ENCODE data around the gene RIN3.

The RIN3 gene

DNA sequence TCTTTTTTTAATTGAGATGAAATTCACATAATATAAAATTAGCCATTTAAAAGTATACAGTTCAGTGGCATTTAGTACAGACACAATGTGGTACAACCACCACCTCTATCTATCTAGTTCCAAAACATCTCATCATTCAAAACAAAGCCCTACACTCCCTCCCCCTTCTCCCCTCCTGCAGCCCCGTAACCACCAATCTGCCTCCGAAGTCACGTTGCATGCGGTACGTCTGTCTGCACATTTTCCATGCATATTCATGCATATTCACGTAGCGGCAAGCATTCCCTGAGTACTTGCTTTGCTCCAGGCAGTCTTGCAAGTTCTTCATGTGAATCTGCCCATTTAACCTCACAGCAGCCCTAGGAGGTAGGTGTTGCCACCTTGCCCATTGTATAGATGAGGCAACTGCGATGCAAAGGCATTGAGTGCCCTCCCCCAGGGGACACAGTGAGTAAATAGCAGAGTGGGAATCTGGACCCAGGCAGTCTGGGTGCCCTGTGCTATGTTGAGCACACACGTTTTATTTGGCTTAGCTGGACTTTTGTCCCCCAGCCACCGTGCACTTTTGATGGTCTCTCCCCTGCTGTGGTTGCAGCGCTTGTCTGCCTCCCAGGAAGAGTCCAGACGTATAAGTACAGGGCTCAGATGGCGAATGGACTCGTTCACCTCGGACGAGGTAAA lies 43.4 kb downstream of the RIN3 start:
- no peak for DNase-seq

DNA sequence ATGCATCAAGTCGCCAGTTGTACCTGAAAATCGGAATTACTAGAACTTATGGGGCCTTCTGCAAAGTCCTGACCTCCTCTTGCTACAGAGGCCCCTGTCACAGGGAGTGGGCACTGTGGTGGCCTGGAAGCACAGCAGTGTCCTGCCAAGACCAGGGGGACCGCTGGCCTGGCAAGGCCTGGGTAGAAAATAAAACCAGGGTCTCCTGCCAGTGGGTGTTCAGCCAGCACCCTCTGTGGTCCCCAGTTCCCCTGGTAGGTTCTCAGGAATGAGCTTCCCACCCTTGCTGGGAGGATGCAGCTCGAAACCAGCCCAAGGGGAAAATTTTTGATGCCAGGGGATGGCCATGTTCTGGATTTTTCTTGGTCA lies 43.9 kb downstream of the RIN3 start:
- no peak for DNase-seq

DNA sequence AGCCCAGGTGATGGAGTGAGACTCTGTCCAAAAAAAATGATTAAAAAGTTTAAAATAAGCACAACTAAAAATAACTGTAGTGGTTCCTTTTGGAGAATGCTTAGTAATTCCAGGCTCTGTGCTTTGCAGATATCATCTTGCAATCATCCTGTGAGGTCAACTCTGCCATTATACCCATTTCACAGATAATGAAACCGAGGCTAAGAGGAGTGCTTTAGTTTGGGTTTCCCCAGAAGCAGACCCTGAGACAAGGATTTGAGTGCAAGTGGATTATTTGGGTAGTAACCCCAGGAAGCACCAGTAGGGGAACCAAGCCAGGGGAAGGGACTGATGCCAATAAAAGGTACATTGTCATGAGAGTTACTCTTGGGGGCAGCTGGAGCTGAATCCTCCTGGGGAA lies 44.7 kb downstream of the RIN3 start:
- no peak for DNase-seq

DNA sequence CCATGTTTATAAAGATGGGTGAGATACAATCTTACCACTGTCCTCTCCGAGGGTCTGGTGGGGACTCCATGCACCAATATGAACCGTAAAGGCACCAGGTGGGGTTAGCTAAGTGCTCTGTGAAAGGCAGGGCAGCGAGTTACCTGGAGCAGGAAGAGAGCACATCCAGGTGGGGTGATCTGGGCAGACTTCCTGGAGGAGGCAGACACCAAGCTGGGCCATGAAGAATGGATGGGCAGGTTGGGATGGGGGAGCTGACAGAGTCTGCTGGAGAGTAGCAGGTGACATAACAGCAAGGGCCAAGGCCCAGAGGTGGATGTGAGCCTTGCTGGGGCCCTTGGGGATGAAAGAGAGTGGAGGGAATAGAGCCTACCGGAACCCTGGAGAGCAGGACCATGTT lies 45.9 kb downstream of the RIN3 start:
- no peak for DNase-seq

DNA sequence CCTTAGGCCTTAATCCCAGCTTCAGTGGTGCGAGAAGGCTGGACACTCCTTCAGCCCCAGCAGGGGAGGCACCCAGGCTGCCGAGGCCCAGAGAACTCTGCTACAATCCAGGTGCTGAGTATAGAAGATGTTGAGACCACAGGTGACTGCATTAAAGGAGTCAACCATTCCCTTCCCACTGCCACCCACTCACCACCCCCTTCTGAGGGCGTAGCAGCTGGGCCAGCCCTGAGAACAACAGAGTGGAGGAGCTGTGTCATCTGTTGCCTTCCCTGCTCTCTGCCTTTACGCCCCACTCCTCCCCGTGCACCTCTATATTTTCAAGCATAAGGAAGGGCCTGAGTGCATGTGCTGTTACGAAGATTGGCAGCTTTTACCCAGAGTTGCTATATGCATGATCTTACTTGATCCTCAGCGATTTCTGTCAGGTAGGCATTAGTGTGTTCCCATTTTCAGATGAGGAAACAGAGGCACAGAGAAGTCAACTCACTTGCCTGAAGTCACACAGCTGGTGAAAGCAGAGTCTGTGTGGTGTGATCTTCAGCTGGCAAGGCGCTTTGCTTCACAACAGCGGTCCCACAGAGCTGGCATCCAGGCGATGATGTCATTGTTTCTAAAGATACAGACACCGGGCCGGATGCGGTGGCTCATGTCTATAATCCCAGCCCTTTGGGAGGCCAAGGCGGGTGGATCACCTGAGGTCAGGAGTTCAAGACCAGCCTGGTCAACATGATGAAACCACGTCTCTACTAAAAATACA lies 46.7 kb downstream of the RIN3 start:
- no peak for DNase-seq

DNA sequence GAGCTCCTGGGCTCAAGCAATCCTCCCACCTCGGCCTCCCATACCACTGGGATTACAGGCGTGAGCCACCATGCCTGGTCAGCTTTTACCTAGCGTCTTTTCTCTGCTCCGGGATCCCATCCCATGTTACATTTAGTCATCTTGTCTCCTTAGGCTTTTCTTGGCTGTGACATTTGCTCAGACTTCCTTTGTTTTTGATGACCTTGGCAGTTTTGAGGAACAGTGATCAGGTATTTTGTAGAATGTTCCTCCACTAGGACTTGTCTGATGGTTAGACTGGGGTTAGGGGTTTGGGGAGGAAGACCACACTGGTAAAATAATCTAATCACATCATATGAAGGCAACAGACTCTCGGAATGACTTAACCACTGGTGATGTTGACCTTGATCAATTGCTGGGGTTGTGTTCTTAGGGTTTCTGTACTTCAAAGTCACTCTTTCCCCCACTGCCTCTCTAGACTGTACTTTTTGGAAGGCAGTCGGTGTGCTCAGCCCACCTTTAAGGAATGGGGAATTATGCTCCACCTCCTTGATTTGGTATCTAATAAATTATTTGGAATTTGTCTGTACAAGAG lies 48.4 kb downstream of the RIN3 start:
- no peak for DNase-seq

DNA sequence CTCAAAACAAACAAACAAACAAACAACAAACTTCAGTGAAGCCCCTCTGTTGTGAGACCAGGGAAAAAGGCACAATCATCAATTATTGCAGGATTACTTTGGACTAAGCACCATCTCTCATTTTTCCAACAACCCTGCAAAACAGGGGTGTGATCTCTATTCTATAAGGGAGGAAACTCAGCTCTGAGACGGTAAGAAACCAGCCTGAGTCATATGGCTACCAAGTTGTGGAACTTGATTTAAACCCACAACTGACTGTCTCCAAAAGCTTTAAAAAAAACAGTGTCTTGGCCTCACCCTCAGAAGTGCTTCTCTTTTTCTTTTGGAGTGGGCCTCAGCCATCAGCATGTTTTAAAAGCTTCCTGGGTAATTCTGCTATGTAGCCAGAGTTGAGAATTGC lies 49.8 kb downstream of the RIN3 start:
- no peak for DNase-seq

DNA sequence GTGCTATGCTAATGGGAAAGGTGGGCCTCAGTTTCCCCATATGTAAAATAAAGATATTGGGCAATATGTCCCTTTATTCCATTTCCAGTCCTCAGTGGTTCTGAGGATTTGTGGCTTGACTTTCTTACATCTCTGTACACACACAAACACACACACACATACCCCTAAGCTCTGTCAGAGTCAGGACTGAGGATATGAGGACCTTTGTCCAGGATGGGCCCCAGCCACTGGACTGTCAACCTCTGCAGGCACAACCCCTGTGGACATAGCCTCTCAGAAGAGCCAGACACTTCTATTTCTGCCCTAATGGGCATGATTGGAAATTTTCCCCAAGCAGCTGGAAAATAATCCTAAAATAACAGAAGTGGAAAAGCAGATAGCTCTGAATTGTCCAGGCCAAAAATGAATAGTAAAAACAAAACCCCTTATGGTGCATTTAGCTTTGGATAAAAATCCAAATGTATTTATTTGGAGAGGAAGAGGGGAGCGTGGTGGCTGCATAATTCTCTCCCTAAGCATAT lies 50.2 kb downstream of the RIN3 start:
- no peak for DNase-seq

DNA sequence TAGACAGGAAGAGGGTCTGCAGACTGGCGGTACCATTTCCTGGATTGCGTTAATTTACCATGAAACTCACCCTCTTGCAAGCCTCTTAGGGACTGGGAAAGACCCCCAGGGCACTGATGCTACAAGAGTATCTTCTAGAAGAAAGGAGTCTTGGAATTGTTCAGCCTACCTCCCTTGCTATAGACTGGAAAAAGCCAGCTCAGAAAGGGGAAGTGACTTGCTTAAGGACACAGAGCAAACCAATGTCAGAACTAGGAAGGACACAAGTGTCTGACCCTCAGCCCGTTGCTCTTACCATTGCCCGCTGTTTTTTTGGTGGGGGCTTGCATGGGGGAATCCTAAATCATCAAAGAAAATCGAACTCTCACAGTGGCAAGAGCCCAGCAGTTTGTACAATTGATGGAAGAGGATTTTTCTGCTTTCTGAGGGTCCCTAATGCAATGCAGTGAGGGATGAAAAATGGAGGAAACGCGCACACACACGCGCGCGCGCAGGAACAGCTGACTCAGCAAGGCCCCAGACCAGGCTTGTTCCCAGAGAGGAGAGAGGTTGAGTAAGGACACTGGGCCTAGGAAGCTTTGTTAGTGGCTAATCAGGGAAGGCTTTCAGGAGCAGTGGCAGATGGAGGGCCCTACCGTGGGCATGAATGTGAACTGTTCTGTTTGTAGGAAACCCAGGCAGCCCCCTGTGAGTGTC lies 50.9 kb downstream of the RIN3 start:
- no peak for DNase-seq

DNA sequence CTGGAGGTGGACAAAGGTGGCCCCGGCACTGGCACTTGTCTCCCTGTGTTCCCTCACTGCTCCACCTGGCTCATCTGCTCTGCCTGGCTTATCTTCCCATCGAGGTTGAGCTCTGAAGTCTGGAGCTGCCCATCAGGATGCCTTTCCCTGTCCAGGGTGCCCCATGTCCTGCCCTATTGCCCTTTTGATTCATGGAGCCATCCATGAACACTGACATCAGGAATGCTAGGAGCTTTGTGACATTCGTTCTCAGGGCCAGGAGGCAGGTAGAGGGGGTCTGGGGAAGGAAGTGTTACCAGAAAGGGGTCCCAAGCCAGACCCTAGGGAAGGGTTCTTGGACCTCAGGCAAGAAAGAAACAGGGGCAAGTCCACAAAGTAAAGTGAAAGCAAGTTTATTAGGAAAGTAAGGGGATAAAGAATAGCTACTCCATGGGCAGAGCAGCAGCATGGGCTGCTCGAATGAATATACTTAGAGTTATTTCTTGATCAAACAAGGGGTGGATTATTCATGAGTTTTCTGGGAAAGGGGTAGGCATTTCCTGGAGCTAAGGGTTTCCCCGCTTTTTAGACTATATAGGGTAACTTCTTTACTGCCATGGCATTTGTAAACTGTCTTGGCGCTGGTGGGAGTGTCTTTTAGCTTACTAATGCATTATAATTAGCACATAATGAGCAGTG lies 51.6 kb downstream of the RIN3 start:
- DNase-seq = no peak

DNA sequence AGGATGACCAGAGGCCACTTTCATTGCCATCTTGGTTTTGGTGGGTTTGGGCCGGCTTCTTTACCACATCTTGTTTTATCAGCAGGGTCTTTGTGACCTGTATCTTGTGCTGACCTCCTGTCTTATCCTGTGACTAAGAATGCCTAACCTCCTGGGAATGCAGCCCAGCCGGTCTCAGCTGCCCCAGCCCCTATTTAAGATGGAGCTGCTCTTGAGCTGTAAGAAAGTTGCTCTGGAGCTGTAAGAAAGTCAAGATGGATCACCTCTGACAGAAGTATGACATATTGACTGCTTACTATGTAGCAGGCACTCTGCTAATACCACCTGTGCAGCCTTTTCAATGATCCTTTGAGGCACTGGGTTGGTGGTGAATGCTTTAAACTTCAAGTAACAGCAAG lies 52.1 kb downstream of the RIN3 start:
- no peak for DNase-seq

DNA sequence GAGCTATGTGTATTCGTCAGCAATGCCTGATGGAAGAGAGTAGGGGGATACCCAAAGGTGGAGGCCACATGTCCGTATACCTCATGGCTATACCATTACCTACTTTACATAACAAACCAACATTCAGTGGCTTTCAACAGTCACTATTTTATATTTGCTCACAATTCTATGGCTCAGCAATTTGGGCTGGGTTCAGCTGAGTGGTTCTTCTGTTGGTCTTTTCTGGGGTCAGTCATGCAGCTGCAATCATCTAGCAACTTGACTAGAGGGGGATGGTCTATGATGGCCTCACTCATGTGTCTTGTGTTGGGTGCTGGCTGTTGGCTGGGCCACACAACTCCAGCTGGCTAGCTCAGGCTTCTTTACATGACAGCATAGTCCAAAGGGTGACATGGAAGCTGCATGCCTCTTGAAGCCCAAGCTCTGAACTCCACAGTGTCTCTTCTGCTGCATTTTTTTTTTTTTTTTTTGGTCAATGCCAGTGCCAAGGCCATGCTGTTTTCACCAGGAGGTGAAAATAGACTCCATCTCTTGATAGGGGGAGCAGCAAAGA lies 53.7 kb downstream of the RIN3 start:
- DNase-seq = no peak

DNA sequence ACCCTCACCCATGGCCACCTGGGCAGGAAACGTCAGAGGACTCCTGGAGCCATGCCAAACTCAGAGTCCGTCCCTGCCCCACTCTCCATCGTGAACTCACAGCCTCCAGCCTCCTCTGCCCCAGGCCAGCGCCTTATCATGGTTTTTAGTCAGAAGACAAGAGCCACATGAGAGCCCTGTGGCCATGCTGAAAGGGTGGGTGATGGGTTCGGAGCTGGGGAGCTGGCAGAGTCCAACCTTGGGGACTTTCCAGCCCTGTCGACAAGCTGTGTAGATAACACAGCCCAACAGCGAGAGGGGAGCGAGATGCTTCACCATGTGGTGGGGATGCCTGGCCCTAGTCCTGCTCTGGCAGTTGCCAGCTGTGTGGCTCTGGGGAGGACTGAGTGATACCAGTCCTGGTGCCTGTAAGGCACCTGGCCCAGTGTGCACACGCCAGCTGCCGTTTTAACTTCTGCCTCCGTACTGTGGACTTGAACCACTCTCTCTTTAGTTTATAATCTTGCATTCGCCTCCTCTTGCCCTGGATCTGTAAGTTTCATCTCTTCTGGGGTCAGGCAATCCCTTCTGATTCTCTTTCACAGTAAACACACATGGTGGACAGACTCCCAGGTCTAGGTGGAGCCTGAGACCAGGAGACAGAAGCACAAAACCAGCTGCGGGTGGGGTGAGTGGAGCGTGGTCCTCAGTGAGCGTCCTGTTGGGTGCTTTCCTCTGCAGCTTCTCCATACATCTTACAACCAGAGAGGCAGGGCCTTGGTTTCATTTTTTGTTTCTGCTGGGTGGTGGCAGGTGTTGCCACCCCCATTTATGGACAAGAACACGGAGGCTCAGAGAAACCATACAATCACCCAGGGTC lies 55.3 kb downstream of the RIN3 start:
- no peak for DNase-seq

DNA sequence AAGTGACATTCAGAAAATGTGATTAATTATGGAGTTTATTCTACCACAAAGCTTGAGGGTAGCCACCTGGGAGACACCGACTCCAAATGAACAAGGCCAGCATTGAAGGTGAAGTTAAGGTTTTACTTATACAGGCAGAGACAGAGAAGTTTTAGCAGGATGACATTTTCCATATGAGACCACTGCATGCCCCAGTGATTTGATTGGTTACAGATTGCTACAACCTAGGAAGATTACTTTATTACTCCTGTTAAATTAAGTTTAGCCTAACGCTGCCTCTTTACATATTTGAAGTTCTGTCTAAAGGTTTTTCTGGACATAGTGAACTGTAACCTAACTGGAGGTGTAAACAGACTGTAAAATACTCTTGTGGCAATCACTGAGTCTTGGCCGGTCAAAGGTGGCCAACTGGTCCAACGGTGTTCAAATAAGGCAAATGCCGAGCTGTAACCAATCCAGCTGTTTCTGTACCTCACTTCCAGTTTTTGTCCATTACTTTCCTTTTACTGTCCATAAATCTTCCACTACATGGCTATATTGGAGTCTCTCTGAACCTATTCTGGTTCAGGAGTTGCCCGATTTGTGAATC lies 57.2 kb downstream of the RIN3 start:
- DNase-seq = no peak

DNA sequence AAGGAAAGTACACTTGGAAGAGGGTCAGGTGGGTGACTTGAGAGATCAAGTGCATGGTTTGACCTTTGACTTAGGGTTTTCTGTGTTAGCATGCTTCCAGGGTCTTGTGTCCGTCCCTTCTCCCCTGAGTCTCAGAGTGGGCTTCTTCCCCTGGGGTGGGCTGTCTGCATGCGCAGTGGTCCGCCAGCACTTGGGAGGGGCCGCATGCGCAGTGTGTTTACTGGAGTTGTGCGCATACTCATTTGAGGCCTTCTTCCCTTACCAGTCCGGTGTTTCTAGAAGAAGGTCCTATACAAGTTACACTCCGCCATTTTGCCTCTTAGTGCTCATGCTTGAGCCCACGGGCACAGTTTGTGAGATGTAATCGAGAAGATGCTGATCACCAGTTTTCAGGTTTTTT lies 58.5 kb downstream of the RIN3 start:
- DNase-seq = no peak

DNA sequence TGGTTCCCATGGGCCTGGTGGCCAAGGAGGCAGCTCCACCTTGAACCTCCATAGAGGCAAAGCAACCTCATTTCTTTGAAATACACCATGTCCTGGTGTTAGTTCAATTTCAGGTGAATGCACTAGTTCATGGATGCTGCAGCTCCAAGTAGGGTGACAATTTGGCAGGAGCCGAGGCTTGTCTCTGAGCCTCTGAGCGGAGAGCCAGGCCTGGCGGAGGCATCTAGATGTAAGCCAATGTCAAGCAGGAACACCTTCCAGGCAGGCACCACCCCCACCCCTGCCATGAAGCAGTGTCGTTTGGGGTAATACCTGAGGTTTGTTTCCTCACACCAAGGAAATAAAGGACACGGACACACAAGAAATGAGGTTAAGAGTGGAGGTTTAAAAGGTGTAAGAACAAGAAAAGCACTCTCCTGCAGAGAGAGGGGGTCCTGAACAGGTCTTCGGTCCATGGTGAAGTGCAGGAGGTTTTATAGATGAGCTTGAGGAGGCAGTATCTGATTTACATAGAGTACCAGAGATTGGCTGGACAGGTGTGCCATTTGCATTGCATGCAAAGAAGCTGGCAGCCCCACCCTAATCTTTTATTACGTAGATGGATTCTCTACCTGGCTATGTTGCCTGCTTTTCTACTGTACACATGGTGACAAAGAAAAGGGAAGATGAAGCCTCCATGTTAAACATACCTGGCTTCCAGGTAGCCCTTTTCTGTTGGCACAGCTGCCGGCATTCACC lies 60.3 kb downstream of the RIN3 start:
- no peak for DNase-seq

DNA sequence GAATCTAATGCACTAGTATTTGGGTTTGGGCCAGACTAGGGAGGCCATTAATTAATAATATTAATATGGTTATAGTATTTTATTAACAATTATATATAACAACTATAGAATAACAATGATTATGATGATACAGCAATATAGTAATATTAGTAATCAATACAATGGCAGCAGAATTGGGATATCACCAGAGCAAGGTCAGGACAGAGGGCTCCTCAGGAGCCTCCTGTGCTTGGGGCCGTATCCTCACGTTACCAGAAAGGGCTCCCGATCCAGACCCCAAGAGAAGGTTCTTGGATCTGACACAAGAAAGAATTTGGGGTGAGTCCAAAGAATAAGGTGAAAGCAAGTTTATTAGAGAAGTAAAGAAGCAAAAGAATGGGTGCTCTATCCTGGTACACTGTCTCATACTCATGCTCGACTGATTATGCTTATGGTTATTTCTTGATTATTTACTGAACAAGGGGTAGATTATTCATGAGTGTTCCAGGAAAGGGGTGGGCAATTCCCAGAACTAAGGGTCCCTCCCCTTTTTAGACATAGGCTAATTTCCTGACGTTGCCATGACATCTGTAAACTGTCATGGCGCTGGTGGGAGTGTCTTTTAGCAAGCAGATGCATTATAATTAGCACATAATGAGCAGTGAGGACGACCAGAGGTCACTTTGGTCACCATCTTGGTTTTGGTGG lies 61.6 kb downstream of the RIN3 start:
- no peak for DNase-seq

DNA sequence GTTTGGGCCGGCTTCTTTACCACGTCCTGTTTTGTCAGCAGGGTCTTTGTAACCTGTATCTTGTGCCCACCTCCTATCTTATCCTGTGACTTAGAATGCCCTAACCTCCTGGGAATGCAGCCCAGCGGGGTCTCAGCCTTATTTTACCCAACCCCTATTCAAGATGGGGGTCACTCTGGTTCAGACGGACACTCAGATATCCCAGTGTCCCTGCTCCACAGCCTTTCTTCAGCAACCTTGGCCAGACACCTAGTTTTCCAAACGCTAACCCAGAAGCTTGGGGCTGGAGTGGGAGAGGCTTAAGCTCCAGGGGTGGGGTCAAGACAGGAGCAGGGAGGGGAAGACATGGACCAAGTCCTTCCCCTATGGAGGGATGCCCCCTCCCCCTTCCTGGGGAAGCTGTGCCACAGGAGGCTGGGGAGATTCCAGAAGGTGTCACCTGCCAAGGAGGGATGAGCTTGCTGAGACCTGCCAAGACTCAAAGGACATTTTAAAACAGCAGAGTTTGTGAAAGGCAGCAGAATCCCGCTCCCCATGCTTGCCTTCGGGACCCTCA lies 62.2 kb downstream of the RIN3 start:
- DNase-seq = no peak

DNA sequence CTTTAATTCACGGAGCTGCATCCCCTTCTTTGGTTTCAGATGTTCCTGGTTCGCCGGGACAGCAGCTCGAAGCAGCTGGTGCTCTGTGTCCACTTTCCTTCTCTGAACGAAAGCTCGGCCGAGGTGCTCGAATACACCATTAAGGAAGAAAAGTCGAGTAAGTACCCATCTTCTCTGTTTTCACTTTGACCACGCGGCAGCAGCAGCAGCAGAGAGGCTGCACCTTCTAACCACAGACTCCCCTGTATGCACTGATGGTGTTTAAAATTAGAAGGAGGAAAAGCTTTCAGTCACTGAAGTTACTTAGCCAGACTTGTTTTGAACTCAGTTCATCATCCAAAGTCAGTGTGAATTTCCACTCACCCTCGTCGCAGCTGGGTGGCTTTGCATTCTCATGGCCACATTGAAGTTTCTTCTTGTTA lies 63.8 kb downstream of the RIN3 start:
- no peak for DNase-seq

DNA sequence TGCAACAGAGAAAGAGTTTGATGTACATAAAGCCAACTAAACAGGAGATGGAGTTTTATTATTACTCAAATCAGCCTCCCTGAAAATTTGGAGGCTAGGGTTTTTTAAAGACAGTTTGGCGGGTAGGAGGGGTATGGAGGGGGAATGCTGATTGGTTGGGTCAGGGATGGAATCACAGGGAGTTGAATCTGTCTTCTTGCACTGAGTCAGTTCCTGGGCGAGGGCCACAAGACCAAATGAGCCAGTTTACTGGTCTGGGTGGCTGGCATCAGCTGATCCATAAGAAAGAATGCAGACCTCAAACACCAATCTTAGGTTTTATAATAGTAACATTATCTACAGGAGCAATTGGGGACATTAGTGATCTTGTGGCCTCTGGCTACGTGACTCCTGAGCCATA lies 64.9 kb downstream of the RIN3 start:
- no peak for DNase-seq

Data from amniotic stem cell (primary cell).